Activated T-helper 17 cell treated with anti-CD3 and anti-CD28 coated beads, Interleukin-2, amount 50 U/mL, for 72 hours (primary cell): ENCODE data around the gene ODAD3. TPM values are rescaled to one million over a fixed set of nuclear protein-coding genes. Genes with fewer than 3 reads are reported as not detected.

Source experiments
- ATAC-seq: fragments of 150-1000 bp; cut with Tn5 transposase; replicated peaks from 2 replicates; pipeline ENCODE4 v1.10.0; 2021; ENCODE audit warnings: mild to moderate bottlenecking, moderate library complexity
- H3K27ac Mint-ChIP-seq: one replicate; pipeline ENCODE4 v1.8.0; 2022; ENCODE audit warnings: mixed read lengths
- H3K27me3 Mint-ChIP-seq: one replicate; pipeline ENCODE4 v1.8.0; 2022; ENCODE audit warnings: mixed read lengths
- H3K36me3 Mint-ChIP-seq: one replicate; pipeline ENCODE4 v1.8.0; 2022; ENCODE audit warnings: low read depth, mild to moderate bottlenecking, mixed read lengths
- H3K4me1 Mint-ChIP-seq: one replicate; pipeline ENCODE4 v1.8.0; 2022; ENCODE audit warnings: mixed read lengths
- H3K4me3 Mint-ChIP-seq: one replicate; pipeline ENCODE4 v1.8.0; 2022; ENCODE audit warnings: mild to moderate bottlenecking, mixed read lengths
- H3K9me3 Mint-ChIP-seq: one replicate; pipeline ENCODE4 v1.8.0; 2022; ENCODE audit warnings: mixed read lengths
- total RNA-seq, 2 donors: library from RNA; stranded (reverse); gene quantifications; one replicate each; pipeline ENCODE4 v1.2.3, GENCODE V29; 2022

Gene ODAD3
- total RNA-seq, 2 donors from 2014 or later = 0.15 to 0.42 TPM

DNA sequence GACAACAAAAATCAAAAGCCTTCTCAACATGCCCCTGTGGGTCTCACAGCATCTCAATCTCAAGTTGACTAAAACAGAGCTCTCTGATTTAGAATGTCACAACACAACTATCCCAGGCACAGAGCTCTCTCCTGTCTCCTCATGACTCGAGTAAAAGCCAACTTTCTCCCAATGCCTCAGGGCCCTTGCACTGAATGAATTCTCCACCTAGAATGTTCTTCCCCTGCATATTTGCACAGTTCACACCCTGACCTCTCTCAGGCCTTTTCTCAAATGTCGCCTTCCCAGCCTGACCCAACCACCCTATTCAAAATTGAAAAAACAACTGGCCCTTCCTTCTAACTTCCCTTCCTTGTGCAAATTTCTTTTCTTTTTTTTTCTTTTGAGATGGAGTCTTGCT, 64.2 kb downstream of the ODAD3 start:
- no peak for ATAC-seq
- Mint-ChIP-seq H3K4me3 (no peak overlapping the region), H3K4me1 (peaks cover 10% of the 10 kb centered on the region), H3K9me3 (no peaks in the 10 kb centered on the region), H3K27me3 (no peaks in the 10 kb centered on the region), H3K27ac (no peak overlapping the region), H3K36me3 (peaks cover 36% of the 10 kb centered on the region)

Other genes starting within 250 kb of the ODAD3 start
- 1 to 10 TPM; 3.5 to 3.6 TPM for gene KANK2, start 237.6 kb downstream of the ODAD3 start, total RNA-seq
- not detected for gene ANGPTL8, start 195.5 kb downstream of the ODAD3 start, total RNA-seq
- 1 to 10 TPM; 4.5 to 6.4 TPM for gene DOCK6, start 172.6 kb downstream of the ODAD3 start, total RNA-seq
- not detected for gene TSPAN16, start 139.0 kb downstream of the ODAD3 start, total RNA-seq
- 10 to 100 TPM in 1 of 2 donors, 1 to 10 TPM in 1; 9.7 to 13.4 TPM for gene RAB3D, start 95.5 kb downstream of the ODAD3 start, total RNA-seq
- gene TMEM205, start 88.9 kb downstream of the ODAD3 start, total RNA-seq = 10 to 100 TPM; 30.9 to 31.0 TPM
- gene CCDC159, start 88.6 kb downstream of the ODAD3 start, total RNA-seq = 10 to 100 TPM; 17.4 to 45.4 TPM
- 1 to 10 TPM; 2.9 to 9.7 TPM for gene PLPPR2, start 79.7 kb downstream of the ODAD3 start, total RNA-seq
- 1 to 10 TPM; 1.5 to 2.4 TPM for gene SWSAP1, start 60.5 kb downstream of the ODAD3 start, total RNA-seq
- 10 to 100 TPM in 1 of 2 donors, 1 to 10 TPM in 1; 6.7 to 22.6 TPM for gene EPOR, start 50.8 kb downstream of the ODAD3 start, total RNA-seq
- under 1 TPM in 1 of 2 donors, not detected in 1; 0.50 TPM for gene RGL3, start 15.8 kb downstream of the ODAD3 start, total RNA-seq
- gene PRKCSH, start 514 bp upstream of the ODAD3 start, total RNA-seq = 100 to 1,000 TPM; 281 to 300 TPM
- gene ELAVL3, start 45.9 kb upstream of the ODAD3 start, total RNA-seq = under 1 TPM in 1 of 2 donors, not detected in 1; 0.45 TPM
- 10 to 100 TPM; 18.8 to 26.3 TPM for gene ZNF653, start 70.7 kb upstream of the ODAD3 start, total RNA-seq
- 10 to 100 TPM; 44.2 to 53.3 TPM for gene ECSIT, start 94.0 kb upstream of the ODAD3 start, total RNA-seq
- gene CNN1, start 103.7 kb upstream of the ODAD3 start, total RNA-seq = not detected
- gene ELOF1, start 124.1 kb upstream of the ODAD3 start, total RNA-seq = 10 to 100 TPM; 48.0 to 66.5 TPM
- 10 to 100 TPM; 19.9 to 26.3 TPM for gene ACP5, start 142.5 kb upstream of the ODAD3 start, total RNA-seq
- 1 to 10 TPM; 4.6 to 5.9 TPM for gene ZNF627, start 162.4 kb upstream of the ODAD3 start, total RNA-seq